ENCODE measurements around the gene LCTL.
"Not testable (repeated sequence)": the region's sequence is repeated elsewhere in the genome, so short reads cannot be mapped to it uniquely, and the experiment has no call there.

The LCTL gene

GRCh38 chr15:66500346-66500745 lies 65.5 kb downstream of the LCTL start:
- DNase-seq (ENCODE audit: low spot score) = not testable (repeated sequence)

- peak; percentile 64 for DNase-seq (ENCODE audit: low spot score)
These were observed 67.1 kb downstream of the LCTL start for GRCh38 chr15:66498501-66499386.

Measured in cerebellar cortex (tissue), 1 donor.